Measurements from ENCODE around the gene SLIT1.

DNA sequence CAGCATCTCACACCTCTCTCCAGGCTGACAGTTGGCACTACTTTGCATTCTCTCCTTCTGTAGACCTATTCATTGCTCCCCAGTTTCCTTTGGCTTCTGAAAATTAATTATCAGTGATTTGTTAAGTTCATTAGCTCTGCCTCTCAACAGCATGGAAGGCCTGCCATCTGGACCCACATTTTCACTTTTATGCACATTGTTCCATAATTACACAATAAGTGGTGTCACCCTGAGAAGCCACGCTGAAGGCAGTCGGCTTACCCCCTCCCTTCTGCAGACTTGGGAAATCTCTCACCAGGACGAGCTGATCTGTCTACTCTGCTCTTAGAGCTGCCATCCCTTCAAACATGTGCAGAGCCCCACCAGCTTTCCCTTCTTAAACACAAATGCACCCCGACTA is 64.7 kb downstream of the SLIT1 start:
- TF ChIP-seq, protein P1, sequence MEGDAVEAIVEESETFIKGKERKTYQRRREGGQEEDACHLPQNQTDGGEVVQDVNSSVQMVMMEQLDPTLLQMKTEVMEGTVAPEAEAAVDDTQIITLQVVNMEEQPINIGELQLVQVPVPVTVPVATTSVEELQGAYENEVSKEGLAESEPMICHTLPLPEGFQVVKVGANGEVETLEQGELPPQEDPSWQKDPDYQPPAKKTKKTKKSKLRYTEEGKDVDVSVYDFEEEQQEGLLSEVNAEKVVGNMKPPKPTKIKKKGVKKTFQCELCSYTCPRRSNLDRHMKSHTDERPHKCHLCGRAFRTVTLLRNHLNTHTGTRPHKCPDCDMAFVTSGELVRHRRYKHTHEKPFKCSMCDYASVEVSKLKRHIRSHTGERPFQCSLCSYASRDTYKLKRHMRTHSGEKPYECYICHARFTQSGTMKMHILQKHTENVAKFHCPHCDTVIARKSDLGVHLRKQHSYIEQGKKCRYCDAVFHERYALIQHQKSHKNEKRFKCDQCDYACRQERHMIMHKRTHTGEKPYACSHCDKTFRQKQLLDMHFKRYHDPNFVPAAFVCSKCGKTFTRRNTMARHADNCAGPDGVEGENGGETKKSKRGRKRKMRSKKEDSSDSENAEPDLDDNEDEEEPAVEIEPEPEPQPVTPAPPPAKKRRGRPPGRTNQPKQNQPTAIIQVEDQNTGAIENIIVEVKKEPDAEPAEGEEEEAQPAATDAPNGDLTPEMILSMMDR (IDR thresholded peaks at IDR 0.05), result no peak
- TF ChIP-seq POLR2AphosphoS5 (IDR thresholded peaks at IDR 0.05; ENCODE audit: insufficient read depth in 1 of 2, low read depth in 1 of 2), result no peak
- no peak for TF ChIP-seq POLR2A (IDR thresholded peaks at IDR 0.05)
